SIG-M5 (cell line): Measurements from ENCODE around the gene PRRT4.

Source experiments
- DNase-seq: peaks from one replicate; lab custom pipeline; 2025; lab: John Stamatoyannopoulos, UW

PRRT4 gene

GRCh38 chr7:128361411-128362379, at the start of gene PRRT4:
Gene PRRT4 (minus strand): TSS chr7:128361690.
- DNase-seq, result peak; percentile 45

GRCh38 chr7:128410451-128410753, 48.9 kb upstream of the PRRT4 start:
- no peak for DNase-seq

- DNase-seq, result no peak
Observed at GRCh38 chr7:128409596-128410450, 48.3 kb upstream of the PRRT4 start, which contains the start of gene IMPDH1. Gene IMPDH1 (minus strand): TSS chr7:128409982. CDS start chr7:128409901, 81 bp downstream.

GRCh38 chr7:128408709-128409595, 47.5 kb upstream of the PRRT4 start:
- no peak for DNase-seq

- DNase-seq, result no peak
Observed at GRCh38 chr7:128407751-128408708, 46.5 kb upstream of the PRRT4 start.

- no peak for DNase-seq
Observed at GRCh38 chr7:128407233-128407589, 45.7 kb upstream of the PRRT4 start.

GRCh38 chr7:128406314-128407232, 45.1 kb upstream of the PRRT4 start:
- DNase-seq, result no peak

- DNase-seq, result no peak
Observed at GRCh38 chr7:128405471-128406313, 44.2 kb upstream of the PRRT4 start.

- no peak for DNase-seq
Observed at GRCh38 chr7:128404886-128405470, 43.5 kb upstream of the PRRT4 start.

- DNase-seq, result no peak
Observed at GRCh38 chr7:128404143-128404681, 42.7 kb upstream of the PRRT4 start.

GRCh38 chr7:128403676-128404075, 42.2 kb upstream of the PRRT4 start:
- DNase-seq, result no peak

GRCh38 chr7:128402356-128402755, 40.9 kb upstream of the PRRT4 start:
- DNase-seq, result no peak

- no peak for DNase-seq
Observed at GRCh38 chr7:128400566-128400965, 39.1 kb upstream of the PRRT4 start.

- no peak for DNase-seq
Observed at GRCh38 chr7:128399991-128400390, 38.5 kb upstream of the PRRT4 start.

GRCh38 chr7:128398841-128399135, 37.3 kb upstream of the PRRT4 start:
- no peak for DNase-seq

- no peak for DNase-seq
Observed at GRCh38 chr7:128398016-128398840, 36.7 kb upstream of the PRRT4 start.

- DNase-seq, result no peak
Observed at GRCh38 chr7:128396357-128396756, 34.9 kb upstream of the PRRT4 start.
